GM12865 (cell line): ENCODE measurements around the gene GABRR2.

Source experiments
- DNase-seq: peaks from one replicate; pipeline ENCODE4 v3.0.0; 2010; ENCODE audit warnings: low read depth
- H3K4me3 ChIP-seq: 2 replicates; pipeline ENCODE4 v1.5.1; 2011; ENCODE audit warnings: mild to moderate bottlenecking, low read depth, low read length, control low read depth
- TF ChIP-seq, protein P1 (sequence below): IDR thresholded peaks from 2 replicates; pipeline ENCODE4 v1.5.1; 2011; ENCODE audit warnings: low read length, control low read depth, low read depth, inconsistent platforms; ENCODE audit not compliant: insufficient read depth; ENCODE audit errors: missing control alignments

GABRR2 gene

GRCh38 chr6:89217299-89217910, 97.7 kb downstream of the GABRR2 start, which contains the start of gene GABRR1:
Gene GABRR1 (minus strand): TSS chr6:89217358. CDS start chr6:89217322, 36 bp downstream.
- H3K4me3 ChIP-seq, result no peak within 1 kb of the TSS
- no peak for DNase-seq
- TF ChIP-seq, protein P1, sequence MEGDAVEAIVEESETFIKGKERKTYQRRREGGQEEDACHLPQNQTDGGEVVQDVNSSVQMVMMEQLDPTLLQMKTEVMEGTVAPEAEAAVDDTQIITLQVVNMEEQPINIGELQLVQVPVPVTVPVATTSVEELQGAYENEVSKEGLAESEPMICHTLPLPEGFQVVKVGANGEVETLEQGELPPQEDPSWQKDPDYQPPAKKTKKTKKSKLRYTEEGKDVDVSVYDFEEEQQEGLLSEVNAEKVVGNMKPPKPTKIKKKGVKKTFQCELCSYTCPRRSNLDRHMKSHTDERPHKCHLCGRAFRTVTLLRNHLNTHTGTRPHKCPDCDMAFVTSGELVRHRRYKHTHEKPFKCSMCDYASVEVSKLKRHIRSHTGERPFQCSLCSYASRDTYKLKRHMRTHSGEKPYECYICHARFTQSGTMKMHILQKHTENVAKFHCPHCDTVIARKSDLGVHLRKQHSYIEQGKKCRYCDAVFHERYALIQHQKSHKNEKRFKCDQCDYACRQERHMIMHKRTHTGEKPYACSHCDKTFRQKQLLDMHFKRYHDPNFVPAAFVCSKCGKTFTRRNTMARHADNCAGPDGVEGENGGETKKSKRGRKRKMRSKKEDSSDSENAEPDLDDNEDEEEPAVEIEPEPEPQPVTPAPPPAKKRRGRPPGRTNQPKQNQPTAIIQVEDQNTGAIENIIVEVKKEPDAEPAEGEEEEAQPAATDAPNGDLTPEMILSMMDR, result no peak

- TF ChIP-seq, protein P1, result no peak
- H3K4me3 ChIP-seq, result no peak overlapping the region
- DNase-seq, result no peak
Measured at GRCh38 chr6:89216411-89216810, 98.7 kb downstream of the GABRR2 start.

GRCh38 chr6:89215391-89215790, 99.7 kb downstream of the GABRR2 start:
- no peak overlapping the region for H3K4me3 ChIP-seq
- DNase-seq, result no peak
- TF ChIP-seq, protein P1, result no peak

DNA sequence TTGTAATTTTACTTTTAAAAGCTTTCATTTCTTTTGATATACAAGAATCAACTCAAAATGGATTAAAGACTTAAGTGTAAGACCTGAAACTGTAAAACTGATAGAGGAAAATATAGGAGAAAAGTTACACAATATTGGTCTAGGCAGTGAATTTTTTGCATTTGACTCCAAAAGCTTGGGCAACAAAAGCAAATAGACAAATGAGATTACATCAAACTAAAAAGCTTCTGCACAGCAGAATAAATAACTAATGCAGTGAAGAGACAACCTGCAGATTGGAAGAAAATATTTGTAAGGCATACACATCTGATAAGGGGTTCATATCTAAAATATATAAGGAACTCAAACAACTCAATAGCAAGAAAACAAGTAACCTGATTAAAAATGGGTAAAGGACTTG, 100.9 kb downstream of the GABRR2 start:
- TF ChIP-seq, protein P1, result no peak
- no peak for DNase-seq
- no peak overlapping the region for H3K4me3 ChIP-seq

GRCh38 chr6:89212472-89212871, 102.6 kb downstream of the GABRR2 start:
- TF ChIP-seq, protein P1, result no peak
- no peak overlapping the region for H3K4me3 ChIP-seq
- DNase-seq, result no peak

DNA sequence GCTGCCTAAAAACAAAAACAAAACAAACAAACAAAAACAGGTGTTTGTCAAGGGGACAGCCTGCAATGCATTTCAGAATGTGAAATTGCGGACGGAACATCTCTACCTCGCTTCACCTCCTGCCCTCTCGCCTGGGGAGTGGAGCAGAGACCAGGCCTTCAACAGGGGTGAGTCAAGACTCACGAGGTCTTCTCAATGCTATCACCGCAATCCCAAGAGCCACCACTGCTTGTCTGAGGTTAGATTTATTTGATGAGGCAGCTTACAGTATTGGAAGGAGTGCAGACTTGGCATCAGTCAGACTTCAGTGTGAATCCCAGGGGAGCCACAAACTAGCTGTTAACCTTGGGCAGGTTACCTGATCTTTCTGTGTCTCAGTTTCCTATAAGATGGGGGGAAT, 105.6 kb downstream of the GABRR2 start:
- no peak overlapping the region for H3K4me3 ChIP-seq
- TF ChIP-seq, protein P1, result no peak
- DNase-seq, result no peak

GRCh38 chr6:89208551-89208950, 106.5 kb downstream of the GABRR2 start:
- no peak for DNase-seq
- H3K4me3 ChIP-seq, result no peak overlapping the region
- TF ChIP-seq, protein P1, result no peak
